Mucosa of descending colon (tissue), 3 donors: ENCODE measurements around the gene CLOCK. TPM values are rescaled to one million over a fixed set of nuclear protein-coding genes. Genes with fewer than 3 reads are reported as not detected.

Experiments
- ATAC-seq: fragments of 200-7000 bp; cut with Tn5 transposase; one replicate; pipeline ENCODE4 v1.9.1; 2020; ENCODE audit warnings: mild to moderate bottlenecking, moderate library complexity
- DNase-seq, 3 donors: peaks; one replicate each; pipeline ENCODE4 v3.0.0-alpha.2; 2020
- H3K36me3 ChIP-seq: fragments of 200-600 bp; one replicate; pipeline ENCODE4 v1.8.0; 2021; ENCODE audit warnings: low read depth, mild to moderate bottlenecking
- H3K4me1 ChIP-seq: fragments of 200-600 bp; one replicate; pipeline ENCODE4 v1.8.0; 2021; ENCODE audit warnings: low read depth, mild to moderate bottlenecking
- H3K4me3 ChIP-seq: fragments of 200-600 bp; one replicate; pipeline ENCODE4 v1.8.0; 2021; ENCODE audit warnings: mild to moderate bottlenecking
- H3K9me3 ChIP-seq: fragments of 200-600 bp; one replicate; pipeline ENCODE4 v1.8.0; 2021; ENCODE audit warnings: mild to moderate bottlenecking
- CTCF ChIP-seq: fragments of 200-600 bp; IDR thresholded peaks from one replicate; pipeline ENCODE4 v1.8.0; 2022; ENCODE audit warnings: antibody characterized with exemption, mild to moderate bottlenecking
- intact Hi-C, 2 donors: fragments of 100-400 bp; cut with DNase I in 1 of 2; cut with micrococcal nuclease in 1 of 2; formaldehyde crosslinking; loops; one replicate each; pipeline versions ENCODE4 v1.11.0 to v1.11.1; 2022; cut with DNase I, micrococcal nuclease
- total RNA-seq, 3 donors: library from RNA; stranded (reverse); fragmentation: NEBNext Ultra II Directional in 2 of 3; extraction: Animal tissue kit (Norgen Biotek cat#: 25700) in 2 of 3; gene quantifications; one replicate each; pipeline versions ENCODE4 v1.2.1 to v1.2.4, GENCODE V29; 2021 to 2023
- donor health status: DM: no; HTN: no; CAD: no; lungs with moderate emphysema.
- donor health status: DM: no; HTN: no; CAD: no.
- donor health status: DM: no; HTN: yes; CAD: no.

CLOCK gene
- total RNA-seq, 3 donors from 2014 or later = 17.4 to 33.1 (median 25.3) TPM

GRCh38 chr4:55382488-55383003 is 164.2 kb downstream of the CLOCK start:
- no peak overlapping the region for H3K4me3 ChIP-seq
- TF ChIP-seq CTCF = no peak
- no peaks in the 10 kb centered on the region for H3K9me3 ChIP-seq
- intact Hi-C loops = no loop called here
- no peaks in the 10 kb centered on the region for H3K36me3 ChIP-seq
- DNase-seq = no peak
- H3K4me1 ChIP-seq = no peaks in the 10 kb centered on the region
- no peak for ATAC-seq

- TF ChIP-seq CTCF = no peak
- DNase-seq (no peak), ATAC-seq (no peak)
- Histone ChIP-seq H3K9me3 (no peaks in the 10 kb centered on the region), H3K4me3 (no peak overlapping the region), H3K36me3 (no peaks in the 10 kb centered on the region), H3K4me1 (no peaks in the 10 kb centered on the region)
- intact Hi-C loops = no loop called here
Observed at GRCh38 chr4:55381502-55381901, 165.2 kb downstream of the CLOCK start.

- DNase-seq = no peak
- no peaks in the 10 kb centered on the region for H3K36me3 ChIP-seq
- no peak for TF ChIP-seq CTCF
- intact Hi-C loops = no loop called here
- H3K4me1 ChIP-seq = no peaks in the 10 kb centered on the region
- no peak for ATAC-seq
- H3K9me3 ChIP-seq = no peaks in the 10 kb centered on the region
- H3K4me3 ChIP-seq = no peak overlapping the region
Observed at GRCh38 chr4:55380576-55380975, 166.1 kb downstream of the CLOCK start.

- peak; percentile 39 for ATAC-seq
- H3K9me3 ChIP-seq = no peaks in the 10 kb centered on the region
- H3K4me1 ChIP-seq = no peaks in the 10 kb centered on the region
- DNase-seq = peak in 1 of 3 donors; percentile 79
- no peaks in the 10 kb centered on the region for H3K36me3 ChIP-seq
- TF ChIP-seq CTCF = no peak
- no peak overlapping the region for H3K4me3 ChIP-seq
- intact Hi-C loops = no loop called here
Observed at GRCh38 chr4:55378617-55379467, 167.9 kb downstream of the CLOCK start.

Other genes starting within 250 kb of the CLOCK start
- gene SRD5A3, start 200.7 kb downstream of the CLOCK start, total RNA-seq = 10 to 100 TPM in 2 of 3 donors, 1 to 10 TPM in 1; 5.9 to 14.7 (median 14.0) TPM
- 10 to 100 TPM; 56.4 to 85.8 (median 77.6) TPM for gene TMEM165, start 151.0 kb downstream of the CLOCK start, total RNA-seq
- gene PDCL2, start 45.3 kb upstream of the CLOCK start, total RNA-seq = not detected
- 1 to 10 TPM in 2 of 3 donors, under 1 TPM in 1; 0.81 to 1.5 (median 1.0) TPM for gene NMU, start 89.4 kb upstream of the CLOCK start, total RNA-seq